H1 (cell line): ENCODE measurements around the gene NELFCD. TPM values are rescaled to one million over a fixed set of nuclear protein-coding genes. Genes with fewer than 3 reads are reported as not detected.

Source experiments
- CTCF ChIA-PET: fragments of 300-600 bp; sonication (Branson Sonifier 250); formaldehyde crosslinking; loops from one replicate; lab custom pipeline; 2021; ENCODE audit not compliant: partially characterized antibody; lab: Charles Lee
- POLR2A ChIA-PET: fragments of 300-600 bp; sonication (Branson Sonifier 250); formaldehyde crosslinking; loops from one replicate; lab custom pipeline; 2021; ENCODE audit warnings: inconsistent platforms; ENCODE audit not compliant: partially characterized antibody; lab: Charles Lee
- DNase-seq, 2 experiments: peaks; one replicate each; pipeline versions ENCODE4 v3.0.0 to v3.0.0-alpha.2; 2010 to 2022; ENCODE audit warnings: low spot score in 2 of 2, low read depth in 1 of 2, mixed read lengths in 1 of 2
- FAIRE-seq: peaks from 2 replicates; lab custom pipeline; 2011; peaks lifted over from hg19 to GRCh38; lab: Jason Lieb, UNC
- H2AFZ ChIP-seq: 2 replicates; pipeline ENCODE4 v1.8.1; 2012; ENCODE audit warnings: low read length, inconsistent platforms
- H2AK5ac ChIP-seq: 2 replicates; pipeline ENCODE4 v1.6.1; 2013; ENCODE audit warnings: low read depth, low read length
- H2BK120ac ChIP-seq: replicated peaks from 2 replicates; pipeline ENCODE3; 2013; ENCODE audit warnings: low read depth, low read length, inconsistent platforms
- H2BK12ac ChIP-seq: 2 replicates; pipeline ENCODE4 v1.6.1; 2013; ENCODE audit warnings: low read depth, low read length
- H2BK15ac ChIP-seq: 2 replicates; pipeline ENCODE4 v1.6.1; 2013; ENCODE audit warnings: low read length
- H2BK20ac ChIP-seq: 2 replicates; pipeline ENCODE4 v1.6.1; 2013; ENCODE audit warnings: low read length
- H2BK5ac ChIP-seq: 2 replicates; pipeline ENCODE4 v1.6.1; 2013; ENCODE audit warnings: low read depth, low read length
- H3K14ac ChIP-seq: 2 replicates; pipeline ENCODE4 v1.6.1; 2013; ENCODE audit warnings: inconsistent platforms; ENCODE audit not compliant: insufficient read length
- H3K18ac ChIP-seq: 2 replicates; pipeline ENCODE4 v1.6.1; 2013; ENCODE audit warnings: low read length; ENCODE audit errors: extremely low read depth
- H3K23ac ChIP-seq: 2 replicates; pipeline ENCODE4 v1.6.1; 2013; ENCODE audit warnings: inconsistent platforms; ENCODE audit not compliant: insufficient read length
- H3K23me2 ChIP-seq: 2 replicates; pipeline ENCODE4 v1.6.1; 2013; ENCODE audit warnings: low read depth, low read length
- H3K27ac ChIP-seq: 2 replicates; pipeline ENCODE4 v1.6.1; 2011; ENCODE audit warnings: low read depth, low read length, inconsistent platforms
- H3K27me3 ChIP-seq, 4 experiments: replicated peaks in 1 of 4; 1 replicate in 1 of 4; 2 replicates in 3 of 4; pipeline versions ENCODE4 v1.6.1 to v1.8.1; 2011 to 2013; ENCODE audit warnings: low read length in 3 of 4, mild to moderate bottlenecking in 3 of 4, inconsistent platforms in 2 of 4, mixed read lengths in 2 of 4, moderate library complexity in 1 of 4; ENCODE audit not compliant: control insufficient read depth in 3 of 4, insufficient read depth in 3 of 4; ENCODE audit errors: extremely low read depth in 1 of 4
- H3K36me3 ChIP-seq, 4 experiments: 2 replicates each; pipeline versions ENCODE4 v1.6.1 to v1.8.1; 2011 to 2013; ENCODE audit warnings: mild to moderate bottlenecking in 4 of 4, low read length in 3 of 4, moderate library complexity in 2 of 4, control low read depth in 1 of 4, inconsistent platforms in 1 of 4; ENCODE audit not compliant: insufficient read depth in 4 of 4, control insufficient read depth in 2 of 4
- H3K4ac ChIP-seq: replicated peaks from 2 replicates; pipeline ENCODE3; 2013; ENCODE audit warnings: low read length, low read depth, mixed read lengths, inconsistent platforms; ENCODE audit not compliant: insufficient read length
- H3K4me1 ChIP-seq, 4 experiments: replicated peaks in 1 of 4; 1 replicate in 1 of 4; 2 replicates in 3 of 4; pipeline versions ENCODE4 v1.6.1 to v1.8.1; 2011 to 2013; ENCODE audit warnings: low read length in 3 of 4, inconsistent platforms in 2 of 4, mixed read lengths in 1 of 4; ENCODE audit not compliant: insufficient read depth in 4 of 4, control insufficient read depth in 3 of 4
- H3K4me2 ChIP-seq, 2 experiments: 2 replicates each; pipeline versions ENCODE4 v1.6.1 to v1.8.1; 2011 to 2013; ENCODE audit warnings: low read depth in 2 of 2, low read length in 2 of 2, control low read depth in 1 of 2, inconsistent platforms in 1 of 2, mild to moderate bottlenecking in 1 of 2; ENCODE audit not compliant: insufficient read depth in 1 of 2
- H3K4me3 ChIP-seq, 4 experiments: fragments of 200-600, 300-600 bp in 1 of 4; sonication (generic), shearing (Covaris generic), sonication (Bioruptor Twin) in 1 of 4; 2 replicates each; pipeline versions ENCODE4 v1.5.1 to v1.8.1; 2011 to 2016; ENCODE audit warnings: low read length in 4 of 4, low read depth in 3 of 4, control low read depth in 2 of 4, inconsistent platforms in 2 of 4, mild to moderate bottlenecking in 2 of 4, mixed read lengths in 1 of 4, moderate library complexity in 1 of 4; ENCODE audit not compliant: insufficient read depth in 2 of 4; ENCODE audit errors: extremely low read depth in 1 of 4
- H3K56ac ChIP-seq: replicated peaks from 2 replicates; pipeline ENCODE3; 2013; ENCODE audit warnings: low read depth, mild to moderate bottlenecking, mixed read lengths, low read length, inconsistent platforms; ENCODE audit not compliant: insufficient read length
- H3K79me1 ChIP-seq: 2 replicates; pipeline ENCODE4 v1.6.1; 2013; ENCODE audit warnings: low read depth, low read length, control low read depth
- H3K79me2 ChIP-seq, 2 experiments: 2 replicates each; pipeline versions ENCODE4 v1.6.1 to v1.8.1; 2012 to 2013; ENCODE audit warnings: low read length in 2 of 2, mild to moderate bottlenecking in 2 of 2, inconsistent platforms in 1 of 2; ENCODE audit not compliant: insufficient read depth in 2 of 2, control insufficient read depth in 1 of 2
- H3K9ac ChIP-seq, 4 experiments: replicated peaks in 1 of 4; 1 replicate in 1 of 4; 2 replicates in 3 of 4; pipeline versions ENCODE4 v1.6.1 to v1.8.1; 2011 to 2013; ENCODE audit warnings: low read depth in 3 of 4, low read length in 3 of 4, control low read depth in 2 of 4, mild to moderate bottlenecking in 2 of 4, moderate library complexity in 2 of 4, inconsistent platforms in 1 of 4; ENCODE audit errors: extremely low read depth in 1 of 4
- H3K9me3 ChIP-seq, 2 experiments: 2 replicates each; pipeline versions ENCODE4 v1.6.1 to v1.8.1; 2012 to 2013; ENCODE audit warnings: mild to moderate bottlenecking in 2 of 2, moderate library complexity in 2 of 2, control low read depth in 1 of 2, inconsistent platforms in 1 of 2, low read depth in 1 of 2, low read length in 1 of 2, mixed read lengths in 1 of 2; ENCODE audit not compliant: insufficient read depth in 2 of 2
- H4K20me1 ChIP-seq, 2 experiments: replicated peaks in 1 of 2; 2 replicates each; pipeline versions ENCODE3 to v1.8.1; 2011 to 2013; ENCODE audit warnings: inconsistent platforms in 2 of 2, low read length in 2 of 2, mild to moderate bottlenecking in 1 of 2; ENCODE audit not compliant: insufficient read depth in 2 of 2, control insufficient read depth in 1 of 2
- H4K5ac ChIP-seq: 2 replicates; pipeline ENCODE4 v1.6.1; 2013; ENCODE audit warnings: low read length, low read depth, mixed read lengths, inconsistent platforms; ENCODE audit not compliant: insufficient read length
- H4K8ac ChIP-seq: 2 replicates; pipeline ENCODE4 v1.8.0; 2013; ENCODE audit warnings: mild to moderate bottlenecking, moderate library complexity, low read length, inconsistent platforms; ENCODE audit not compliant: insufficient read depth; ENCODE audit errors: extremely low read depth
- H4K91ac ChIP-seq: replicated peaks from 2 replicates; pipeline ENCODE3; 2013; ENCODE audit warnings: low read length, mixed read lengths, inconsistent platforms; ENCODE audit not compliant: insufficient read length
- CEBPB ChIP-seq: IDR thresholded peaks from 2 replicates; pipeline ENCODE4 v1.6.1; 2012; ENCODE audit warnings: low read depth, low read length
- PHF8 ChIP-seq: fragments of 200-600 bp; sonication (generic); conservative IDR thresholded peaks from 2 replicates; pipeline ENCODE4 v1.7.1; 2012; ENCODE audit warnings: low read depth, mild to moderate bottlenecking, inconsistent platforms, low read length, moderate library complexity
- WGBS, 2 experiments: shearing (Covaris generic) in 1 of 2; methylation state at CpG; one replicate each; pipeline versions ENCODE4 v1.1.6 to v1.1.7; 2013 to 2015; ENCODE audit warnings: low lambda C conversion rate in 2 of 2, mixed read lengths in 2 of 2, inconsistent platforms in 1 of 2, low coverage in 1 of 2, missing lambda C conversion rate in 1 of 2; ENCODE audit not compliant: insufficient replicate concordance in 2 of 2, insufficient coverage in 1 of 2, insufficient read length in 1 of 2; ENCODE audit errors: extremely low coverage in 1 of 2, missing lambda C conversion rate in 1 of 2; 5-methylcytosine and 5-hydroxymethylcytosine counted together
- polyA plus RNA-seq, 7 experiments: library from polyadenylated mRNA; depleted of rRNA in 3 of 7; stranded (reverse) in 5 of 7; unstranded in 2 of 7; fragments of >200 nt in 5 of 7; fragments of 200-250 nt in 2 of 7; gene quantifications; 1 replicate in 5 of 7; 2 replicates in 1 of 7; 4 replicates in 1 of 7; pipeline versions ENCODE4 v1.2.1 to v1.2.3, GENCODE V29; 2011 to 2013; ENCODE audit warnings: missing spikeins in 2 of 7, mixed read lengths in 2 of 7
- total RNA-seq: library from RNA; stranded (reverse); fragmentation: NEBNext Ultra II Directional; extraction: Animal tissue kit (Norgen Biotek cat#: 25700); gene quantifications from 2 replicates; pipeline ENCODE4 v1.2.1, GENCODE V29; 2021

NELFCD gene
- total and polyA plus RNA-seq, 2 of the 8 experiments (the other 6 are each of a cell fraction or from before 2014, with no cell fraction given): 35.5 to 59.6 TPM

- H3K56ac ChIP-seq: no peak overlapping the region
- H3K18ac ChIP-seq: no peak overlapping the region
- no peak overlapping the region for H4K8ac ChIP-seq
- H2BK15ac ChIP-seq: no peak overlapping the region
- CTCF ChIA-PET: interaction anchor here (0.8 to 1.2 kb wide), 2 partner anchors 23 to 252 kb away, joined by 4 read pairs; no protein-coding TSS in a partner anchor
- no peaks in the 10 kb centered on the region for H4K20me1 ChIP-seq
- H3K23ac ChIP-seq: no peak overlapping the region
- H3K23me2 ChIP-seq: no peaks in the 10 kb centered on the region
- no peak overlapping the region for H3K27ac ChIP-seq
- H3K9ac ChIP-seq: no peak overlapping the region
- H3K4ac ChIP-seq: no peak overlapping the region
- no peak overlapping the region for H3K4me2 ChIP-seq
- no peak overlapping the region for H2AK5ac ChIP-seq
- H3K14ac ChIP-seq: no peak overlapping the region
- no peak overlapping the region for H2BK12ac ChIP-seq
- FAIRE-seq: no peak
- H3K4me3 ChIP-seq: no peak overlapping the region
- no peak overlapping the region for H4K5ac ChIP-seq
- WGBS, 2 experiments: 92% methylated on average over 8 of the region's 8 CpGs; no CpG with 5 or more reads in 1 of the 2 experiments
- no peak overlapping the region for H2BK5ac ChIP-seq
- H2BK20ac ChIP-seq: no peak overlapping the region
- H2BK120ac ChIP-seq: no peak overlapping the region
- TF ChIP-seq CEBPB (peak; percentile 47; the same call in 1 of the 2 replicates), PHF8 (no peak)
- no peaks in the 10 kb centered on the region for H3K79me1 ChIP-seq
- H2AFZ ChIP-seq: no peak overlapping the region
- POLR2A ChIA-PET: no interaction called here
- H3K79me2 ChIP-seq: no peaks in the 10 kb centered on the region
- DNase-seq: no peak
- H3K36me3 ChIP-seq: no peaks in the 10 kb centered on the region
- H3K4me1 ChIP-seq: no peaks in the 10 kb centered on the region
- no peak overlapping the region for H4K91ac ChIP-seq
- no peaks in the 10 kb centered on the region for H3K27me3 ChIP-seq
- no peaks in the 10 kb centered on the region for H3K9me3 ChIP-seq
These were observed 25.0 kb upstream of the NELFCD start for GRCh38 chr20:58956078-58956477.
